AG09319 (cell line): ENCODE results near the gene PLEKHG1.

Experiments used
- DNase-seq: peaks from one replicate; pipeline ENCODE4 v3.0.0-alpha.2; 2010; ENCODE audit warnings: low read depth; ENCODE audit errors: extremely low read depth
- TF ChIP-seq, protein P1 (sequence below): IDR thresholded peaks from 2 replicates; pipeline ENCODE4 v1.5.1; 2011; ENCODE audit warnings: low read depth, mild to moderate bottlenecking, inconsistent platforms, low read length, moderate library complexity

Gene PLEKHG1

GRCh38 chr6:150606168-150606591 lies 6.5 kb downstream of the PLEKHG1 start:
- TF ChIP-seq, protein P1, sequence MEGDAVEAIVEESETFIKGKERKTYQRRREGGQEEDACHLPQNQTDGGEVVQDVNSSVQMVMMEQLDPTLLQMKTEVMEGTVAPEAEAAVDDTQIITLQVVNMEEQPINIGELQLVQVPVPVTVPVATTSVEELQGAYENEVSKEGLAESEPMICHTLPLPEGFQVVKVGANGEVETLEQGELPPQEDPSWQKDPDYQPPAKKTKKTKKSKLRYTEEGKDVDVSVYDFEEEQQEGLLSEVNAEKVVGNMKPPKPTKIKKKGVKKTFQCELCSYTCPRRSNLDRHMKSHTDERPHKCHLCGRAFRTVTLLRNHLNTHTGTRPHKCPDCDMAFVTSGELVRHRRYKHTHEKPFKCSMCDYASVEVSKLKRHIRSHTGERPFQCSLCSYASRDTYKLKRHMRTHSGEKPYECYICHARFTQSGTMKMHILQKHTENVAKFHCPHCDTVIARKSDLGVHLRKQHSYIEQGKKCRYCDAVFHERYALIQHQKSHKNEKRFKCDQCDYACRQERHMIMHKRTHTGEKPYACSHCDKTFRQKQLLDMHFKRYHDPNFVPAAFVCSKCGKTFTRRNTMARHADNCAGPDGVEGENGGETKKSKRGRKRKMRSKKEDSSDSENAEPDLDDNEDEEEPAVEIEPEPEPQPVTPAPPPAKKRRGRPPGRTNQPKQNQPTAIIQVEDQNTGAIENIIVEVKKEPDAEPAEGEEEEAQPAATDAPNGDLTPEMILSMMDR, result no peak
- no peak for DNase-seq

DNA sequence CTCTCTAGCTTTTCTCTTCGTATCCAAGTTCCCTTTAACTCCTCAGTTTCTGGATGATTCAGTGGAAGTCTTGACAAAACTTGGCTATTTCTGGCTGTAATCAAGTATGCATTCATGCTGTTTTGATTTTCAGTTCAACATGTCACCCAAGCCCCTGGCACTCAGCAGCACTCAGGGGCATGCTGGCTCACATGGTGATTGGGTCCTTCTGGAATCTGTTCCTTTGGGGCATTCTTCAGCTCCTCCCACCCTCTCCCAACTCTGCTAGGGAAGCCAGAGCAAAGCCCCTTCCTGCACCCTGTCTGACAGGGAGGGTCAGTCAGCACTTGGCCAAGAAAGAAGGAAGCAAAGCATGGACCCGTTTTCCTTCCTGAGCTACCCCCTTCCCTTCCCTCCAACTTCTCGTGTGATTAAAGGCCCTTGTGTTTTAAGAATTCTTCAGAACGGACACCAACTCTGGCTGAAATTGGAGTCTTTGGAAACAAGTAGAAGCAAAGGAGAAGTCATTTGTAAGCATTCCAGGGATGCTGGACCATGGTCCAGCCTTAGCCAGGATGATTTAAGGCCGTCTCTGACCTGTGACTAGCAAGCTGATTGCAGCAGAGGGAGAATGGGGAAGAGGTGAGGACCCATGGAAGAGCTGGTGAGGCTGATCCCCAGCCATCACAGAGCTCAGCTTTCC lies 7.1 kb downstream of the PLEKHG1 start:
- TF ChIP-seq, protein P1, result no peak
- DNase-seq, result no peak

GRCh38 chr6:150607329-150607650 lies 7.6 kb downstream of the PLEKHG1 start:
- TF ChIP-seq, protein P1, result no peak

DNA sequence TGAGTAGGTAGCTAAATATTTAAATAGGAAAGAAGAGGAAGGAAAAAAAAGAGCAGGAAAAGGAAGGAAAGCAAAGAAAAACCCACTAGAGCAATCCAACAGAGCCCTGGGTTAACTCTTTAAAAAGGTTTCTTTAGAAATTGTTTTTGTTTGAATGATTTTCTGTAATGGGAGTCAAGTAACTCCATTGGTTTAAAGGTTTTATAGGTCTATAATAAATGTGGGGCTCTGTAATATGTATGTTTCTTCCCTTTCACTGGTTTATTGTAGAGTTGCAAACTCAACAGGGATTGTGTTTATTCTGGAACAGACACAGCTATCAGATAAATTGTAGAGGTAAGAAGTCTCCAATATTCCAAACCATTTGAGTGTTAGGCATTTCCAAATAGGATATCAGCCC lies 10.9 kb downstream of the PLEKHG1 start:
- DNase-seq, result no peak

More at GRCh38 chr6:150607329-150607650, 7.6 kb downstream of the PLEKHG1 start:
- no peak for DNase-seq

GRCh38 chr6:150613269-150613668 lies 13.6 kb downstream of the PLEKHG1 start:
- no peak for DNase-seq
- TF ChIP-seq, protein P1, result no peak

More for the DNA sequence above, 10.9 kb downstream of the PLEKHG1 start:
- TF ChIP-seq, protein P1, result no peak

- TF ChIP-seq, protein P1, result no peak
- DNase-seq, result no peak
These were observed 16.3 kb downstream of the PLEKHG1 start for GRCh38 chr6:150615967-150616366.

DNA sequence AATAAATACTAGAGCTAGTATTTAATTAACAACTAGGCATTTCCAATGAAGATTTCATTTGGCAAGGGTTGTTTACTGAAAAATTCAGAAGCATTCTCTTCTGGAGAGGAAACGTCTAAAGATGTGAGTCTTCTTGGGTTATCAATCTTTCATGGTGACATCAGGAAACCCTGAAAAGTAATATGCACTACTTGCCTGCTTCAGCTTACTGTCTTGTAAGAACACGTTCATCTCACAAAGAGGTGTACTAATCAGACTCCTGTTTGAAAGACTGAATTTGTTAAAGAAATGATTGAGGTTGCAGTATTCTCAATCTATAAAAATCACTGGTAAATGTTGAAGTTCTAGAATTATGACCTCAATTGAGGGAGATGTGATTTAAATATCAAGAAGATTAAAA lies 16.9 kb downstream of the PLEKHG1 start:
- TF ChIP-seq, protein P1, result no peak
- no peak for DNase-seq
